ENCODE results near the gene STPG4. TPM values are rescaled to one million over a fixed set of nuclear protein-coding genes. Genes with fewer than 3 reads are reported as not detected.

The STPG4 gene
- total and polyA plus RNA-seq, 10 donors: 0.19 to 2.2 (median 0.89) TPM; not detected in 3

GRCh38 chr2:47058003-47058931 is 96.8 kb downstream of the STPG4 start:
- DNase-seq: no peak
- no peaks in the 10 kb centered on the region for H3K9me3 ChIP-seq
- peak overlapping the region in 1 of 8 donors; percentile 30 for H3K4me3 ChIP-seq
- H3K36me3 ChIP-seq: peaks cover 0 to 75% (median 29%) of the 10 kb centered on the region in 6 donors
- H3K27me3 ChIP-seq (replicated peaks in 1 of 7): no peaks in the 10 kb centered on the region
- H3K27ac ChIP-seq: peak overlapping the region; percentile 64 to 89 (median 80)
- intact Hi-C loops (cut with DNase I; ENCODE audit: low total_unique reads): no loop called here
- peaks cover 29 to 82% (median 47%) of the 10 kb centered on the region in 6 donors for H3K4me1 ChIP-seq
- peak in 2 of 3 donors; percentile 39 to 50 for TF ChIP-seq POLR2AphosphoS5 (IDR thresholded peaks at IDR 0.05)
- TF ChIP-seq POLR2A (IDR thresholded peaks at IDR 0.05): no peak
- 57 to 67% (median 63%) methylated on average over 10 to 11 of the region's 11 CpGs for WGBS, 5 donors

GRCh38 chr2:47057687-47058002 is 97.5 kb downstream of the STPG4 start:
- TF ChIP-seq POLR2AphosphoS5 (IDR thresholded peaks at IDR 0.05) (no peak), POLR2A (IDR thresholded peaks at IDR 0.05) (no peak), CTCF (IDR thresholded peaks at IDR 0.05 in 8 of 11, conservative IDR thresholded peaks at IDR 0.05 in 3 of 11) (no peak)

GRCh38 chr2:47056868-47057686 is 98.0 kb downstream of the STPG4 start:
- TF ChIP-seq POLR2A (IDR thresholded peaks at IDR 0.05): no peak
- TF ChIP-seq POLR2AphosphoS5 (IDR thresholded peaks at IDR 0.05): peak; percentile 42 to 74 (median 74)
- Histone ChIP-seq H3K36me3 (peaks cover 0 to 75% (median 27%) of the 10 kb centered on the region in 6 donors), H3K27ac (peak overlapping the region; percentile 66 to 89 (median 80)), H3K27me3 (replicated peaks in 1 of 7) (no peaks in the 10 kb centered on the region), H3K4me3 (peak overlapping the region in 1 of 8 donors; percentile 30), H3K4me1 (peaks cover 28 to 70% (median 41%) of the 10 kb centered on the region in 6 donors), H3K9me3 (no peaks in the 10 kb centered on the region)
- WGBS, 5 donors: 45 to 61% (median 50%) methylated on average over 11 to 15 of the region's 15 CpGs
- no peak for DNase-seq
- intact Hi-C loops (cut with DNase I; ENCODE audit: low total_unique reads): no loop called here

More at GRCh38 chr2:47057687-47058002, 97.5 kb downstream of the STPG4 start:
- Histone ChIP-seq H3K36me3 (peaks cover 0 to 75% (median 26%) of the 10 kb centered on the region in 6 donors), H3K9me3 (no peaks in the 10 kb centered on the region), H3K27ac (peak overlapping the region; percentile 64 to 89 (median 80)), H3K4me3 (peak overlapping the region in 1 of 8 donors; percentile 30), H3K4me1 (peaks cover 28 to 75% (median 44%) of the 10 kb centered on the region in 6 donors), H3K27me3 (replicated peaks in 1 of 7) (no peaks in the 10 kb centered on the region)
- 5 to 10% (median 7%) methylated on average over 2 of the region's 2 CpGs for WGBS, 5 donors
- intact Hi-C loops (cut with DNase I; ENCODE audit: low total_unique reads): no loop called here
- no peak for DNase-seq

GRCh38 chr2:47056374-47056773 is 98.7 kb downstream of the STPG4 start:
- H3K4me1 ChIP-seq: peaks cover 28 to 63% (median 40%) of the 10 kb centered on the region in 6 donors
- peaks cover 0 to 75% (median 31%) of the 10 kb centered on the region in 6 donors for H3K36me3 ChIP-seq
- no peak for DNase-seq
- H3K9me3 ChIP-seq: no peaks in the 10 kb centered on the region
- H3K27ac ChIP-seq: peak overlapping the region; percentile 66 to 89 (median 80)
- no peak overlapping the region for H3K4me3 ChIP-seq
- H3K27me3 ChIP-seq (replicated peaks in 1 of 7): no peaks in the 10 kb centered on the region
- intact Hi-C loops (cut with DNase I; ENCODE audit: low total_unique reads): no loop called here
- TF ChIP-seq POLR2A (IDR thresholded peaks at IDR 0.05): no peak
- TF ChIP-seq CTCF (IDR thresholded peaks at IDR 0.05 in 8 of 11, conservative IDR thresholded peaks at IDR 0.05 in 3 of 11): no peak
- no peak for TF ChIP-seq POLR2AphosphoS5 (IDR thresholded peaks at IDR 0.05)
- WGBS, 5 donors: 55 to 76% (median 70%) methylated on average over 5 of the region's 5 CpGs

Data from spleen (tissue), 11 donors.